Measurements from ENCODE around the gene PKP1.

DNA sequence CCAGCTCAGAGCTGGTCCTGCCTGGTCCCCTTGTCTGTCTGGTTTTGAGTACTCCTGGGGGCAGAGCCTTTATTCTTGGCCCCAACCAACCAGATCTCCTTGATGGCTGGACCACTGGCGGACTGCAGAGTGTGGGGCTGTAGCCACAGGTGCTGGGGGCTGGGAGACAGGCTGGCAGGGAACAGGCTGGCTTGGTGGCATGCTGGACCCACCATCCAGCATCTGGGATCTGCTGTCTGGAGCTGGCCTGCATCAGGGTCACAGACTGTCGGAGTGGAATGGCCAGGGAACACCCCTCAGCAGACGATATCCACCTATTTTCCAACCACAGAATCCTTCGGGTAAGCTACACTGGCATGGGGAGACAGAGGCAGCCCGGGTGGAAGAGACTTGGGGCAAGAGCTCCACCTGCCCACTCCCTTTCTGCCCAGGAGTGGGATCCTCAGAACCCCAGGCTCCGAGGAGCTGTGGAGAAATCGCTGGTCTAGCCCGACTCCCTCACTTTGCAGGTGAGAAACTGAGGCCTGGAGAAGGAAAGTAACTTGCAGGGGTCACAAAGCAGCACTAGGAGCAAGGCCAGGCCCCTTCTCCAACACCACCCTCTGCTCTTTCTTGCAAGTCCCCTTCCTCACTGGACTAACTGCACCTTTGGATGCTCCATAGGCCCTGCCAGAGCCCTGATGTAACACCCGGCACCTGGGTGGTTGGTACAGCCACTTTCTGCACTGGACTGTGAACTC lies 53.6 kb downstream of the PKP1 start:
- TF ChIP-seq, protein P1, sequence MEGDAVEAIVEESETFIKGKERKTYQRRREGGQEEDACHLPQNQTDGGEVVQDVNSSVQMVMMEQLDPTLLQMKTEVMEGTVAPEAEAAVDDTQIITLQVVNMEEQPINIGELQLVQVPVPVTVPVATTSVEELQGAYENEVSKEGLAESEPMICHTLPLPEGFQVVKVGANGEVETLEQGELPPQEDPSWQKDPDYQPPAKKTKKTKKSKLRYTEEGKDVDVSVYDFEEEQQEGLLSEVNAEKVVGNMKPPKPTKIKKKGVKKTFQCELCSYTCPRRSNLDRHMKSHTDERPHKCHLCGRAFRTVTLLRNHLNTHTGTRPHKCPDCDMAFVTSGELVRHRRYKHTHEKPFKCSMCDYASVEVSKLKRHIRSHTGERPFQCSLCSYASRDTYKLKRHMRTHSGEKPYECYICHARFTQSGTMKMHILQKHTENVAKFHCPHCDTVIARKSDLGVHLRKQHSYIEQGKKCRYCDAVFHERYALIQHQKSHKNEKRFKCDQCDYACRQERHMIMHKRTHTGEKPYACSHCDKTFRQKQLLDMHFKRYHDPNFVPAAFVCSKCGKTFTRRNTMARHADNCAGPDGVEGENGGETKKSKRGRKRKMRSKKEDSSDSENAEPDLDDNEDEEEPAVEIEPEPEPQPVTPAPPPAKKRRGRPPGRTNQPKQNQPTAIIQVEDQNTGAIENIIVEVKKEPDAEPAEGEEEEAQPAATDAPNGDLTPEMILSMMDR (IDR thresholded peaks at IDR 0.05): no peak
- no peak for TF ChIP-seq ZFX (IDR thresholded peaks at IDR 0.05; ENCODE audit: borderline replicate concordance)

Measured in 22Rv1 (cell line).